ENCODE data around the gene ANO6.
"Not testable (repeated sequence)": the region's sequence is repeated elsewhere in the genome, so short reads cannot be mapped to it uniquely, and the experiment has no call there.

The ANO6 gene

DNA sequence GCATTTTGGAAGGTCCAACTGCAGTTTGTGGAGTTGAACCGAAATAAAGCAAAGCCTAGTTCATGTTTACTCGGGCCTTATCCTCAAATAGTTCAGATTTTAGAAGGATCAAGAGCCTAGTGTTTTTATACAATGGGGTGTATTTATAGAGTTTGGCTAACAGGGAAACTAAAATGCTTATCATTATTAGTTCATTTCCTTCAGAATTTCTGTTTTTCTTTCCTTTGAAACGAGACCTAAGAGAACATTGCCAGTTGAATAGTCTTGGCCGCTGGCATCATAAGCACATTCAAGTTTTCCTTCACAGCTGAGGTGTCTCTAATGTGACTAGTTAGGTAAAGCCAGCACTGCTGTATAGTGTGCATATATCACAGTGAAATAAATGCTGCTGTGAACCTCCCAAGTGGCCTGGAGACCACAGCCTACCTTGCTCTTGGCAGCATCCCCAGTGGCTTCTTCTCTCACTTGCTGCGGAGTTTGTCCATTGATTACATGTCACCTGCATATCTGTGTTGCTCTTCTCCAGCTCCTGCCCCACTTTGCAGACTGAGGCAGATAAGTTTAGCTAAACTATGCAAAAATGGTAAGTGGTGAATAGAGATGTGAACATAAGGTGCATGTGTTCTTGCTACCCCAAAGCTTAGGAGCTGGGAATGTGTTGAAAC lies 88.8 kb downstream of the ANO6 start:
- in situ Hi-C loops (cut with MboI; ENCODE audit: low sequenced_read_pairs): no loop called here
- Histone ChIP-seq H3K27me3 (ENCODE audit: low read depth) (no peaks in the 10 kb centered on the region), H3K9me3 (no peaks in the 10 kb centered on the region), H3K4me3 (no peak overlapping the region), H3K36me3 (replicated peaks) (no peaks in the 10 kb centered on the region), H3K4me1 (no peaks in the 10 kb centered on the region; the same call in 1 of the 2 replicates)
- DNase-seq (ENCODE audit: low spot score in 2 of 2): no peak

DNA sequence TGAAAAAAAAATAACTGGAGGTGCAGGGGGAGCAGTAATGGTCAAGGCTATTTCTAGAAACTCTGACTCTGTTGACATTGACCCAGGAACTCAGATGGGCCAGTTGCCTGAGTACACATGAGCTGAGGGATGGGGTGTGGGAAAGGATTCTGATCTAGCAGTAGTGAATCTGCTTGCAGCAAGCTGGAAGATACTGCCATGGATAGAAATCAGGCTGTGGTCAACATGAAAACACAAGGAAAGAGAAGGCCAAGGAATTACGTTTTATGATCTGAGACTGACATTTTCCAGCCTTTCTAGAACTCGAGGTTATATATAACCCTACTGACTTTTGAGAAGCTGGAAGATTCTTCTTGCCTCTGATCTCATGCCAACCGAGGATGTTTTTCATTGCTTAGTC lies 90.0 kb downstream of the ANO6 start:
- in situ Hi-C loops (cut with MboI; ENCODE audit: low sequenced_read_pairs): no loop called here
- Histone ChIP-seq H3K9me3 (no peaks in the 10 kb centered on the region), H3K27me3 (ENCODE audit: low read depth) (no peaks in the 10 kb centered on the region), H3K4me1 (no peaks in the 10 kb centered on the region), H3K36me3 (replicated peaks) (no peaks in the 10 kb centered on the region), H3K4me3 (no peak overlapping the region)
- DNase-seq (ENCODE audit: low spot score in 2 of 2): no peak

DNA sequence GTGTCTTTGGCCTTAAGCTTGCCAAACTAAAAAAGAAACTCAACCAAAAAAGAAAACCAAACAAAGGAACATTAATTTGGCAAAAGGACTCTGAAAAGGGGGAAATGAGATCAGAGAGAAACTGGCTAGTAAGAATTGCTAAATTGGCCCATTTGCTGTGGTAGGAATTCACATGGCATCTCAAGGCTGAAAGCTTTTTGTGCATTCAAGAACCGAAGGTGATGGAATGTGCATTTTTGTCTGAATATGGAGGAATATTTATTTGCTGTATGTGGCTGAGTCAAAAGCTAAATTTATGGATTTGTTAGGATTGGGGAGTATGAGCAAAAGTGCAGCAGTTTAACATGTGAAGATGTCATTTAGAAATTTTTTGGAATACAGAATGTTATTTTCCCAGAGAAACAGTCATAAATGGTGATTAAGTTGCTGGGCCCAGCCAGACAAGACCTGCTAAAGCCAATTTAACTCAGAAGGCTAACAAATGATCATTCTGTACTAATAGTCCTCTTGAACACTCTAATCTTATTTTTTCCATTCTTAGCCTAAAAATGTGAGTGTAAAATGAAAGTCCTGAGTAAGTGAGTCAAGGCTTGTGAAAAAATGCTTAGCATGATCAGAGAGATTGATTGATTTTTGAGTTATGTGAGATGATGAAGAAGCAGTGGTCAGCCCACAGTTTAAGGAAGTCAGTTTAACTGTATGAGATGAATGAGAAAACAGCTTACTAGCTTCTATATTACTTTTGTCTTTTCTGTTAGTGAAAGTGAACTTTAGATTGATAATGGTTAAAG lies 94.1 kb downstream of the ANO6 start:
- Histone ChIP-seq H3K36me3 (replicated peaks) (no peaks in the 10 kb centered on the region), H3K9me3 (no peaks in the 10 kb centered on the region), H3K4me3 (no peak overlapping the region), H3K27me3 (ENCODE audit: low read depth) (no peaks in the 10 kb centered on the region), H3K4me1 (no peaks in the 10 kb centered on the region)
- in situ Hi-C loops (cut with MboI; ENCODE audit: low sequenced_read_pairs): no loop called here
- no peak for DNase-seq (ENCODE audit: low spot score in 2 of 2)

DNA sequence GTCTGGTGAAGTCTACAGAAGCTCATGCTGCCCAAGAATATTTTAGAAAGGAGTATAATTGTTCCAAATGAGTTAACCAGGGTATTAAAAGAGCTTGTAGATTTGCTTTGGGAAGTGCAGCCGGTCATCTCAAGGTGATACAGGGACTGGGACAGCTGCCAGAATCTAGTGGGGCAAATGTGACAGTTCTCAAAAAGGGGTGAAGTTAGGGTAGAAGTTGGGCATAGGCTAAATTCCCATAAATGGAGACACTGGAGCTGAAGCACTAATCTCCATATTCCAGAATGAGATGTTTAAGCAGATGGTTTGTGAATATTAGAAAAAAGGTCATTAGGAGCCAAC lies 94.7 kb downstream of the ANO6 start:
- Histone ChIP-seq H3K27me3 (ENCODE audit: low read depth) (no peaks in the 10 kb centered on the region), H3K9me3 (no peaks in the 10 kb centered on the region), H3K4me1 (no peaks in the 10 kb centered on the region), H3K4me3 (no peak overlapping the region), H3K36me3 (replicated peaks) (no peaks in the 10 kb centered on the region)
- in situ Hi-C loops (cut with MboI; ENCODE audit: low sequenced_read_pairs): no loop called here
- DNase-seq (ENCODE audit: low spot score in 2 of 2): no peak

DNA sequence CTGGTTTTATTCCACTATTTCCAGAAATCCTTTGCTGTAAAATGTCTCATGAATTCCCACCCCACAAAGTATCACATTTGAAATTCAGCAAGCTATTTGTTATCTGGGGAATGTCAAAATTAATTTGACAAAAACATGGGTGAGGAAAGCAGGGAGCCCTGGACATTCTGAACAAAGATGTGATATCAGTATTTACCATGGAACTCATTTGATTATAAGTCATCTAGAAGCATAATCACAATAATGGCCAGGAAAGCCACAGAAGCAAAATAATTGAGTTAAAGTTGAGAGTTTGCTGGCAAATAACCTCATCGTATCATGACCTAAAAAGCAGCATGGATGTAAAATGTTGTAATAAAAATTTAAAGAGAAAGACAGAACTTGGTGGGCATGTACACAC lies 96.1 kb downstream of the ANO6 start:
- no peak for DNase-seq (ENCODE audit: low spot score in 2 of 2)
- in situ Hi-C loops (cut with MboI; ENCODE audit: low sequenced_read_pairs): no loop called here

DNA sequence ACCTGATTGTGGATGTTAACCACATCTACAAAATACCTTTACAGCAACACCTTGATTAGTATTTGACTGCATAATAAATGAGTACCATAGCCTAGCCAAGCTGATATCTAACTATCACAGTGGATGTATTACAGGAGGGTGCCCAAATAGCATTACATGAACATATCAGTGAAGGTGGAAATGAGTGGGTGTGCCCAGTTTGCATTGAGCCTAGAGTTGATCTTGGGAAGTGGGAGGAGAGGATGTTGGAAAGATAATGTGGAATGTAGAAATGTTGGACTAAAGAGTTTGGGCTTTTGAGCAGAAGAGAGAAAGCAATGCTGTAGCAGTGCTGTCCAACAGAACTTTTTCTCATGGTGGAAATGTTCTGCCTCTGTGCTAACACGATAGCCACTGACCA lies 98.9 kb downstream of the ANO6 start:
- no peaks in the 10 kb centered on the region for H3K9me3 ChIP-seq
- H3K4me3 ChIP-seq: no peak overlapping the region
- H3K36me3 ChIP-seq (replicated peaks): no peaks in the 10 kb centered on the region
- in situ Hi-C loops (cut with MboI; ENCODE audit: low sequenced_read_pairs): no loop called here
- no peak for DNase-seq (ENCODE audit: low spot score in 2 of 2)
- H3K4me1 ChIP-seq: no peaks in the 10 kb centered on the region
- H3K27me3 ChIP-seq (ENCODE audit: low read depth): no peaks in the 10 kb centered on the region

More for the DNA sequence above, 96.1 kb downstream of the ANO6 start:
- Histone ChIP-seq H3K27me3 (ENCODE audit: low read depth) (no peaks in the 10 kb centered on the region), H3K4me3 (no peak overlapping the region), H3K9me3 (no peaks in the 10 kb centered on the region), H3K36me3 (replicated peaks) (no peaks in the 10 kb centered on the region), H3K4me1 (no peaks in the 10 kb centered on the region)

DNA sequence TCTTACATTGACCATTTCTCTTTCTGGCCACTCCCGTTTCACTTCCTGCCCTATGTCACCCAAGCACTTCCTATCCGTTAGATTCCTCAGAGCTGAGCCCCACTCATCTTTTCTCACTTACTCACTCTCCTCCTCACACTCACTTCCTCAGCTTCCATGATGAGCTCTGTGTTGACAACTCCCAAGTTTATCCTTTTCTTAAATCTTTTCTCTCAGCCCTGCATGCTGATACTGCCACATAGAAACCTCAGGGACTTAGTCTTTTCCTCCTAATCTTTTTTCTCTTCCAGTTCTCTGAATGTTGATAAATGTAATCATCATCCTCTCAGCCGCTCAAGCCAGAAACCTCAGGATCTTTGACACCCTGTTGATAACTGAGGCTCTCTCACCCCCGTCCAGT lies 99.6 kb downstream of the ANO6 start:
- Histone ChIP-seq H3K36me3 (replicated peaks) (no peaks in the 10 kb centered on the region), H3K4me1 (no peaks in the 10 kb centered on the region), H3K4me3 (no peak overlapping the region), H3K9me3 (no peaks in the 10 kb centered on the region), H3K27me3 (ENCODE audit: low read depth) (no peaks in the 10 kb centered on the region)
- in situ Hi-C loops (cut with MboI; ENCODE audit: low sequenced_read_pairs): no loop called here
- no peak for DNase-seq (ENCODE audit: low spot score in 2 of 2)

DNA sequence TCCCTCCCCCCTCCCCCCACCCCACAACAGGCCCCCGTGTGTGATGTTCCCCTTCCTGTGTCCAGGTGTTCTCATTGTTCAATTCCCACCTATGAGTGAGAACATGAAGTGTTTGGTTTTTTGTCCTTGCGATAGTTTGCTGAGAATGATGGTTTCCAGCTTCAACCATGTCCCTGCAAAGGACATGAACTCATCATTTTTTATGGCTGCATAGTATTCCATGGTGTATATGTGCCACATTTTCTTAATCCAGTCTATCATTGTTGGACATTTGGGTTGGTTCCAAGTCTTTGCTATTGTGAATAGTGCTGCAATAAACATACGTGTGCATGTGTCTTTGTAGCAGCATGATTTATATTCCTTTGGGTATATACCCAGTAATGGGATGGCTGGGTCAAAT lies 101.4 kb downstream of the ANO6 start:
- H3K9me3 ChIP-seq; H3K4me1 ChIP-seq; H3K4me3 ChIP-seq; H3K36me3 ChIP-seq (replicated peaks); in situ Hi-C loops (cut with MboI; ENCODE audit: low sequenced_read_pairs); H3K27me3 ChIP-seq (ENCODE audit: low read depth); DNase-seq (ENCODE audit: low spot score in 2 of 2): not testable (repeated sequence)

DNA sequence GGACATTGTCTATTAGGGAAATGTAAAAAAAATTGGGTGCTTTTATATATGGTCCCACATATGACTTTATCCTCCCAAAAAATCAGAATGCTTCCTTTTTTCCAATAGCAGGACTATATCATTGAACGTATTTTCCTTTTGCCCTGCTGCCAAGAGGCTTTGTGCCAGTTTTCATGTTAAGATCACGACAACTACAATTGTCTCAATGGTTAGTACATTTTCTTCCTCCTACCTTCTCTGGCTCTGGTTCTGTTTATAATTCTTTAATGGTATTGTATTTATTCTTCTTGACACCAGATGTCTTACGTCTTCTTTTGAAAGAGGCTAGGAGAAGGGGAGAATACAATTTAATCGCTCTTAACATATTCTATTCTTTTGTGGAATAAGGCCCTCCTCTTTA lies 106.9 kb downstream of the ANO6 start:
- Histone ChIP-seq H3K9me3 (no peaks in the 10 kb centered on the region), H3K27me3 (ENCODE audit: low read depth) (no peaks in the 10 kb centered on the region), H3K36me3 (replicated peaks) (no peaks in the 10 kb centered on the region), H3K4me3 (no peak overlapping the region), H3K4me1 (no peaks in the 10 kb centered on the region)
- in situ Hi-C loops (cut with MboI; ENCODE audit: low sequenced_read_pairs): no loop called here
- no peak for DNase-seq (ENCODE audit: low spot score in 2 of 2)

DNA sequence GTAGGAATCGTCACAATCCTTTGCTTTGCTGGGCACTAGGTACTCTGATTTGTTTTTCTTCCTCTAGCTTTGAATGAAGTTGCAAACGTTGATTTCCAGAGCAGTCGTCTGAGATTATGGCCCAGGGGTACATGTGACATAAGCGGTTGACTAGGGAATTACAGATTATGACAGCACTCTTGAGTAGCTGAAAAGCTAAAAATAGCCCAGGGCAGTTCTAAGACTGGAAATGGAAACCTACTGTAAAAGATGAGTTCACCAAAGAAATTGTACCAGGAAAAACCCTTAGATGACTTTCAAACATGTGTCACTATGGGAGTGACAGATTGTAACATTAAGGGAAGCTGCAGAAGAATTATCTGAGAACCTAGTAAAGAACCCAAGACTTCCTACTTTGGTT lies 108.5 kb downstream of the ANO6 start:
- H3K27me3 ChIP-seq (ENCODE audit: low read depth): no peaks in the 10 kb centered on the region
- in situ Hi-C loops (cut with MboI; ENCODE audit: low sequenced_read_pairs): no loop called here
- DNase-seq (ENCODE audit: low spot score in 2 of 2): no peak
- no peak overlapping the region for H3K4me3 ChIP-seq
- H3K36me3 ChIP-seq (replicated peaks): no peaks in the 10 kb centered on the region
- no peaks in the 10 kb centered on the region for H3K9me3 ChIP-seq
- H3K4me1 ChIP-seq: no peaks in the 10 kb centered on the region

DNA sequence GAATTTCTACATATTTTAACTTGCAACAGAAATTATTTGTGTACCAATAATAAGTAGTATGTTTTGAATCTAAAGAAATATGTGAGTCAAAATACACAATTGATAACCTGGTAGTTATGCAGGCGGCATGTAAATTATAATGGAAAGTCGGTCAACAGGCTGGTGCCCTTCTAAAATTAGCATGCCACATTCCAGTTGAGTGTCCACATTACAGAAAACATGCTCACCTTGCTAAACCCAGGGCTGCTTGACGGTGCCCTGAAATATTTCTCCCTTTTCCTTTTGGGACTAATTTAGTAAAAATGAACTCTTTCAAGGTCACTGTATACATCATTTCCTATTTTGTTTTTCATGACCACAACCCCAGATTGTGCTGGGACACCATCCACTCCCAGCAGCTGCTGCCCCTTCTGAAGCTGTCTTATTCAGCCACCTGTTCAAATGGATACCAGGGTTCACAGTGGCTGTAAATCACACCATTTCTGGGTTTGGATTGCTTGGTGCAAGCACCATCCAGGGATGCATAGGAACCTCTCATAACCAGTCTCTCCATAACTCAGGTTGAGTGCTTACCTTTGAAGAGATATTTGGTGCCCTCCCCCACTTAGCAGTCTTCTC lies 110.6 kb downstream of the ANO6 start:
- H3K9me3 ChIP-seq: no peaks in the 10 kb centered on the region
- H3K36me3 ChIP-seq (replicated peaks): no peaks in the 10 kb centered on the region
- in situ Hi-C loops (cut with MboI; ENCODE audit: low sequenced_read_pairs): no loop called here
- H3K27me3 ChIP-seq (ENCODE audit: low read depth): no peaks in the 10 kb centered on the region
- no peak for DNase-seq (ENCODE audit: low spot score in 2 of 2)
- no peak overlapping the region for H3K4me3 ChIP-seq
- no peaks in the 10 kb centered on the region for H3K4me1 ChIP-seq

DNA sequence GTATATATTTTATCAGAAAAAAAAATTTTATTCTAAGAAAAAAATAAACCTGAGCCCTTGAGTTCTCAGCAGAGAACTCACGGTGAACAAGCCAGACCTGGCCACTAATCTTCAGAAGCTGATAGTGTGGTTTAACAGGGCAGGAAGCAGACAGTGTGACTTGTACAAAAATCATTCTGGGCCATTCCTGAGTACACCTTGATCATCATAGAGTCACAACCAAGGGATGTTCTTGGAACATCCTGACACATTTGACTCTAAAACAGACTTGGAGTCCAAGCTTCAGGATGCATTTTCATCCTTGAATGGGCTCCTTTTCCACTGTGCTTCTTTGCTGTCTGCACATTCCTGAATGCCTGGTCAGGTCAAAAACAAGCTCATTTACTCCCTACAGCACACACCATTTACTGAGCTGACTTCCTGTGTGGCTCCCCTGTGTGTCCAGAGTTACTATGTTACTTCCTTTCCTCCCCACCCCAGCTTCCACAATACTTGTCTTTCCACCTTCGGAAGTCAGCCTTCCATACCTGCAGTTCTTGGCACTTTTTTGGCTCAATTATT lies 112.0 kb downstream of the ANO6 start:
- Histone ChIP-seq H3K9me3 (no peaks in the 10 kb centered on the region), H3K27me3 (ENCODE audit: low read depth) (no peaks in the 10 kb centered on the region), H3K4me3 (no peak overlapping the region), H3K36me3 (replicated peaks) (no peaks in the 10 kb centered on the region), H3K4me1 (no peaks in the 10 kb centered on the region)
- DNase-seq (ENCODE audit: low spot score in 2 of 2): no peak
- in situ Hi-C loops (cut with MboI; ENCODE audit: low sequenced_read_pairs): no loop called here

DNA sequence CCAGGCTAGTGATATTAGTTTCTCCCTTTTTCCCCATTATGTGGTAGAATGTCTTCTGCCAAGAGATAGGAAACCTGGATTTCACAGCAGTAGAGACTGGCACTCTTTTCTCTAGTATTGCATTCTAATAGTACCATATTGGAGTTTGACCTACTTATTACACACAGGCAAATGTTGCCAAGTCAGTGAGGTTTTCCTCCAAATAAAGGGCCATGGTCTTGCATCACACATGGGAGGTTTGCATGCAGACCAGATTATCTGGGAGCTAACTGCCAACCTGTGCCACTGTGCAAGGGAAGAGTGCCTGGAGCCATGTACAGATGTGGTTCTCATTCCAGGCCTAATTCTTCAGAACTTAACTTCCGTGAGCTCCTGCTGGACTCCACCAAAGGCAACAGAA lies 113.3 kb downstream of the ANO6 start:
- Histone ChIP-seq H3K27me3 (ENCODE audit: low read depth) (no peaks in the 10 kb centered on the region), H3K4me1 (no peaks in the 10 kb centered on the region), H3K9me3 (no peaks in the 10 kb centered on the region), H3K4me3 (no peak overlapping the region), H3K36me3 (replicated peaks) (no peaks in the 10 kb centered on the region)
- in situ Hi-C loops (cut with MboI; ENCODE audit: low sequenced_read_pairs): no loop called here
- no peak for DNase-seq (ENCODE audit: low spot score in 2 of 2)

DNA sequence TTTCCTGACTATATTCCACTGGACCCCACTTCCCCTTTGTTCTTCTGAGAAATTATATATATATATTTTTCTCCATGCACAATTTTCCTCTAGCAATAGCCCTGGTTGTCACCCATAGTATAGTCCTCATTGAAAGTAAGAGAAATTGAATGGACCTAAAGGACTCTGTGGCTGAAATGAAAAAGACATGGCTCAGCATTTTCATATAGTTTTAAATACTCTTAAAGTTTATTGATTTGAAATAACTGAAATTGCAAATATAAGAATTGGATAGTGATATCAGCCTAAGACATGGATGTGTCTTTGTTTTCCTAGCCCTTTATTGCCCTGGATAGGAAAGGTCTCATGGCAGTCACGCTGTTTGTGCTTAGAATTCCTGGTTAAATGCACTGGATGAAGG lies 113.8 kb downstream of the ANO6 start:
- in situ Hi-C loops (cut with MboI; ENCODE audit: low sequenced_read_pairs): no loop called here
- no peaks in the 10 kb centered on the region for H3K9me3 ChIP-seq

More for the DNA sequence above, 113.8 kb downstream of the ANO6 start:
- Histone ChIP-seq H3K36me3 (replicated peaks) (no peaks in the 10 kb centered on the region), H3K4me3 (no peak overlapping the region), H3K27me3 (ENCODE audit: low read depth) (no peaks in the 10 kb centered on the region), H3K4me1 (no peaks in the 10 kb centered on the region)
- no peak for DNase-seq (ENCODE audit: low spot score in 2 of 2)

All from HAP-1 (cell line).